ENCODE data around the gene OPN1SW.

Gene OPN1SW

GRCh38 chr7:128792471-128793180 lies 17.0 kb upstream of the OPN1SW start:
- Mint-ChIP-seq H3K27me3 (ENCODE audit: low read depth) (peaks cover 21% of the 10 kb centered on the region), H3K27ac (no peak overlapping the region), H3K4me3 (peak overlapping the region; percentile 83 to 92 (median 88)), H3K36me3 (ENCODE audit: low read depth) (peaks cover 31% of the 10 kb centered on the region), H3K9me3 (no peaks in the 10 kb centered on the region), H3K4me1 (peaks cover 32% of the 10 kb centered on the region)
- TF ChIP-seq CTCF (IDR thresholded peaks at IDR 0.05; ENCODE audit: unreplicated experiment in 3 of 3), result no peak

GRCh38 chr7:128791972-128792327 lies 16.4 kb upstream of the OPN1SW start:
- Mint-ChIP-seq H3K4me3 (peak overlapping the region; percentile 85 to 92 (median 88)), H3K36me3 (ENCODE audit: low read depth) (peaks cover 24% of the 10 kb centered on the region), H3K27me3 (ENCODE audit: low read depth) (peaks cover 21% of the 10 kb centered on the region), H3K4me1 (peaks cover 32% of the 10 kb centered on the region), H3K9me3 (no peaks in the 10 kb centered on the region), H3K27ac (no peak overlapping the region)
- no peak for TF ChIP-seq CTCF (IDR thresholded peaks at IDR 0.05; ENCODE audit: unreplicated experiment in 3 of 3)

- Mint-ChIP-seq H3K9me3 (no peaks in the 10 kb centered on the region), H3K36me3 (ENCODE audit: low read depth) (peaks cover 20% of the 10 kb centered on the region), H3K4me1 (peaks cover 29% of the 10 kb centered on the region), H3K27me3 (ENCODE audit: low read depth) (peaks cover 21% of the 10 kb centered on the region), H3K27ac (no peak within 1 kb of the TSS), H3K4me3 (peak within 1 kb of the TSS; percentile 85 to 92 (median 88))
- TF ChIP-seq CTCF (IDR thresholded peaks at IDR 0.05; ENCODE audit: unreplicated experiment in 3 of 3), result no peak
Measured at GRCh38 chr7:128791121-128791971, 15.8 kb upstream of the OPN1SW start, which contains the start of gene CCDC136. Gene CCDC136, plus strand, starts transcription at chr7:128791968. Its CDS starts 444 bp downstream, at chr7:128792412.

- Mint-ChIP-seq H3K36me3 (ENCODE audit: low read depth) (peaks cover 12% of the 10 kb centered on the region), H3K4me3 (peak overlapping the region; percentile 89 to 94 (median 94))
Measured at GRCh38 chr7:128790315-128791041, 14.9 kb upstream of the OPN1SW start.

More at GRCh38 chr7:128790315-128791041, 14.9 kb upstream of the OPN1SW start:
- Mint-ChIP-seq H3K27ac (peak overlapping the region; percentile 53 to 86 (median 66)), H3K27me3 (ENCODE audit: low read depth) (peaks cover 21% of the 10 kb centered on the region), H3K4me1 (peaks cover 21% of the 10 kb centered on the region), H3K9me3 (no peaks in the 10 kb centered on the region)
- TF ChIP-seq CTCF (IDR thresholded peaks at IDR 0.05; ENCODE audit: unreplicated experiment in 3 of 3), result no peak

Measured in nephron (organoid).